M059J (cell line): ENCODE measurements around the gene AP2M1. TPM values are rescaled to one million over a fixed set of nuclear protein-coding genes. Genes with fewer than 3 reads are reported as not detected.

Experiments
- DNase-seq: peaks from one replicate; pipeline ENCODE4 v3.0.0-alpha.2; 2012; ENCODE audit warnings: low read depth
- total RNA-seq: library from RNA; depleted of rRNA; stranded (reverse); fragments of >200 nt; shearing (Covaris generic); gene quantifications from 2 replicates; pipeline ENCODE4 v1.2.3, GENCODE V29; 2014; rRNA removed

The AP2M1 gene
- total RNA-seq, 1 experiment from 2014 or later, result 795 TPM

DNA sequence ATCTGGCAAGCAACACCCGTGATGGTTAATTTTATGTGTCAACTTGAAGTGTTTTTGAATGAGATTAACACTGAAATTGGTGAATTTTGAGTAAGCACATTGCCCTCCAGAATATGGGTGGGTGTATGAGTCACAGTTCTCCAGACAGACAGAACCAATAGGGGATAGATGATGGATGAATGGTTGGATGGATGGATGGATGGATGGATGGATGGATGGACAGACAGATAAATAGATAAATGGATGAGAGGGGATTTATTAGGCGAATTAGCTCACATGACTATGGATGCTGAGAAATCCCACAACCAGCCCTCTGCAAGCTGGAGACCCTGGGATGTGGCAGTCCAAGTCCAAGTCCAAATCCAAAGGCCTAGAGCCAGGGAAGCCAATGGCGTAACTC, 49.3 kb downstream of the AP2M1 start:
- no peak for DNase-seq

DNA sequence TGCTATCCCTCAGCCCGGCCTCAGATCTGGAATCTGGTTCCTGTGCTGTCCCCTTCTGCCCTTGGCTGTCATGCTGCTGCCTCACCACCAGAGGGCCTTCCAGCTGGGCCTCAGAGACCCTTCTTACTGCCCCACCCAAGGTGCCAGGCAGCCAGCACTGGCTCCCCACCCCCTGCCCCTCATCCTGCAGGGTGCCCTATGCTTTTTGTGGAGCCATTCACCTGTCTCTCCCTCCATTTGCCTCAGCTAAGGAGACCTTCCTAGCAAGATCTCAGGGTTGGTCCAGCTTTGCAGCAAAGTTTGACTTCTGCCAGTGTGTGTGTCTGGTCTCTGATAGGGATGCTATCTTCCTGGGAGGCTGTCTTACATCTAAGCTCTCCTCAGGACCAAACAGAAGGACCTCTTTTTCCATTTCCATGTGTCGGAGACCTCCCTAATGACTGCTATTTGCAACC, 52.9 kb downstream of the AP2M1 start:
- no peak for DNase-seq

DNA sequence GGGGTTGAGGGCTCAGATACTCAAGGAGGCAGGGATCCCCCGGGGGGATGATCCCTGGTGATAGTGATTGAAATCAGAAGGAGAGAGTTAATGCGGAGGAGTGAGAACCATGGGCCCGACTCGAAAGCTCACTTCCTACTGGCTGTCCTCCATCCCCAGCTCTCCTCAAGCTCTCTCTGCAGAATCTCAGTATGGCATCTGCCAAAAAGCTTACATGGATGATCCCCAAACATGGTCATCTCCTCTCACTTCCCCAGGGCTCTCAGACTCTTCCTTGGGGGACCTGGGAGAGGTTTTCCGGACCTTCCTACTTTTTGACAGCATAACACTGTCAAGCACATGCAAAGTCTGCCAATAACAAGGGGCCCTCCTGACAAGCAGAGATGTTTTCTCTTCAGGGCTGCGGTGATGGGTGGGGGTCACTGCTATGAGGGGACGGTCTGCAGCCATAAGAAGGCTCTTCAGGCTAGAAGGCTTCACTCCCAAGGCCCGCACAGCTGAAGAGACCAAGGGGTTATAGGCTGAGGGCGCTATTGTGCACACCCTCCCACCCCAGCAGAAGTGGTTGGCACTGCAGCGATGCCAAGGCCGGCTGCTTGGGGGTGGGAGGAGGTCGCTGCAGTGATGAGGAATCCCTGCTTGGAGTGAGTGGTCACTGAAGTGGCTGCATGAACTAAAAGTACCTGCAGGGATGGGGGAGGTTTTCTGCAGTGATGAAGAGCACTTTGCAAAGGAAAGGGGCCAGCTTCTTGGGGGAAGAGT, 53.9 kb downstream of the AP2M1 start:
- DNase-seq, result no peak

DNA sequence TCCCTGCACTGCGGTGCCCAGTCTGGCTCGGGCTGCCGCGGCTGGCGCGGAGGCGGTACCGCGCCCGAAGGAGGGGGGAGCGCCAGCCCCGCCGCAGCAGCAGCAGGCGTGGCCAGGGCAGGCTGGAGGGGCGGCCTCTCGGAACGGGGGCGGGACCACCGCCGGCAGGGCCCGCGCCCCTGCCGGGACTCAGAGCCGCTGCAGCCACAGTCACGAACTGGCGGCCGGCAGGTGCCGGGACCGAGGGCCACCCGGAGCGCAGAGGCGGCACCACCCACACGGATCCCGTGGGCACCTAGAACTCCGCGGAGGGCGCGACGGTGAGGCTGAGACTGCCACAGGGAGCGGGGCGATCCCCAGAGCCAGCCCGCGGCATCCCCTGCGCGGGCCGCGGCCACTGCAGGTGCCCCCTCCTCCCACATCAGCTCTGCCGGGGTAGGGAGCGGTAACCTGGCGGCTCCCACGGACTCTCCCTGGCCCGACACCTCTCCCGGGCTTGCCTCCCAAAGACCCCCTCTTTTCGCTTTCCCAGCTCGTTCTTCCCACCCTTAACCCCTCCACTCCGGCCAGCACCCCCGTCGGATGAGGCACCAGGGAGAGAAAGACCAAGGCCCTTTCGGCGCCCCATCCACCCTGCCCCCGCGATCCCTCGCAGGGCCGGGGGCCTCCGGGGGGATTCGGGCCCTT, 54.9 kb downstream of the AP2M1 start, which contains the start of gene VWA5B2:
TSS of gene VWA5B2 (plus strand) at position 192 of the 687 bp plus-strand sequence. CDS start 944 bp downstream, outside the sequence.
- DNase-seq, result peak; percentile 54

DNA sequence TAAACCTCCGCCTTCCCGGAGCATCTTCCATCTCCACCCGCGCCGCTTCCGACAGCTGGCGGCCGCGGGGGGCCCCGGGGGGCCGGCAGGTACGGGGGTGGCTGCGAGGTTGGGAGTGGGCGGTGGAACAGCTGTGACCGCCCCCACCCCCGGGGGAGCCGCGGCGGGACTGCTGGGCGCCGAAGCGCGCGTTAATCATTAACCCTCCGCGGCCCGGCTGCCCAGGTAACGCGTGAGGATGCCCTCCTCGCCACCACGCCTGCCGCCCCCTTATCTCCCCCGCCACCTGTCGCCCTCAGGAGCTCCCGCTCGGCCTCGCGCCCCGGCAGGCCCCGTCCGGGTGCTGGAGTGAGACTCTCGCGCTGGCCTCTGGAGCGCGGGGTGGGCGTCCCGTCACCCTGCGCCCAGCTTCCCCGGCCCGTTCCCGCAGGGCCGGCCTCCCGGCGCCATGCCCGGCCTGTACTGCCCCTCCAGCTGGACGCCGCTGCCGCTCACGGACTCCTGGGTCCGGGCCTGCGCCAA, 55.5 kb downstream of the AP2M1 start:
- DNase-seq, result no peak

DNA sequence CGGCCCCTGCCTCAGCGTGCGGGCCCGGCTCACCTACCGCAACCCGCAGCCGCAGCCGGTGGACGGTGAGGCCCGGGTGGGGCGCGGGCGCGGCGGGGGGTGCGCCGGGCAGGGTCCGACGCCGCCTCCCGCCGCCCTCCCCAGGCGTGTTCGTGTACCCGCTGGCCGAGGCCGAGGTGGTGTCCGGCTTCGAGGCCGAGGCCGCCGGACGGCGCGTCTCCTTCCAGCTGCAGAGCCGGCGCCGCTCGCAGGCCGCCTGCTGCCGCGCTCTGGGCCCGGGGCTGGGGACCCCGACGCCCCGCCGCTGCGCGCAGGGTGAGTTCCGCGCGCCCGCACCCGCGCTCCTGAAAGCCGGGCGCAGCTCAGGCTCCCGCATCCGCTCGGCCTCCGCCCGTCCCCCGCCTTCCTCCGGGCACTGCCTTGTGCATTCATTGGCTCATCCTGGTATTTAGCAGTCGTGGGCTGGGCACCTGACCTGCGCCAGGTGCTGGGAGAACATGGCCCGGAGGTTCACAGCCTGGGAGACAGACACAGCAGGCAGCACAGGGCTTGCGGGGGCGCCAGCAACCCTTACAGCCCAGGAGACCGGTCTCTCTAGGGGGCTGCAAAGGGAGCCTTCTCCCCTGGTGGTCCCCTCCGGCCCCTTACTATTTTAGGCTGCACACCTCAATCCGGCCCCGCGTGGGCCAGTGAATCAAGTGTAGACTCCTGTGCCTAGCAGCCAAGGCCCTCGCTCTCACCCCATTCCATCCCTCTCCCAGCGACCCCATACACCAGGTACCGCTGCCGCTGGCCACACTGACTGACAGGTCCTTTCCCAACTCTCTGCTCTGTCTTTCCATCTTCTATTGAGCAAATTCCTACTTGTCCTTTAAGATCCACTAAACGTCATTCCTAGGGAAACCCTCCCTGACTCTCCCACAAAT, 56.2 kb downstream of the AP2M1 start:
- DNase-seq, result no peak

DNA sequence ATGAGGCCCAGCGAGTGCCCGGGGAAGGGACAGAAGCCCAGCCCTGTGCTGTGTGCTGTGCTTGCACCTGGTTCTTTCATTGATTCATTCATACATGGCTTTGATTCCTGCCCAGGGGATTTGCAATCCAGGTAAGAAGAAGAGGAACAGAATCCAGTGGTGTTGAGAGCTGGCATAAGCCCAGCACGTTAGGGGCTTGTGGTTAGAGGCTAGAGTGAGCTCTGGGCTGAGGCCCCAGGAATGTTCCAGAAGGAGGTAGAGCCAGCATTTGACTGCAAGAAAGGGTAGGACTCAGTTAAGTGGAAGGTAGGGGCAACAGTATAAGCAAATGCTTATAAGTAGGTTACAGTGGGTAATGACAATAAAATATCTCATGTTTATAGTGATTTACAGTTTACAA, 57.0 kb downstream of the AP2M1 start:
- no peak for DNase-seq

DNA sequence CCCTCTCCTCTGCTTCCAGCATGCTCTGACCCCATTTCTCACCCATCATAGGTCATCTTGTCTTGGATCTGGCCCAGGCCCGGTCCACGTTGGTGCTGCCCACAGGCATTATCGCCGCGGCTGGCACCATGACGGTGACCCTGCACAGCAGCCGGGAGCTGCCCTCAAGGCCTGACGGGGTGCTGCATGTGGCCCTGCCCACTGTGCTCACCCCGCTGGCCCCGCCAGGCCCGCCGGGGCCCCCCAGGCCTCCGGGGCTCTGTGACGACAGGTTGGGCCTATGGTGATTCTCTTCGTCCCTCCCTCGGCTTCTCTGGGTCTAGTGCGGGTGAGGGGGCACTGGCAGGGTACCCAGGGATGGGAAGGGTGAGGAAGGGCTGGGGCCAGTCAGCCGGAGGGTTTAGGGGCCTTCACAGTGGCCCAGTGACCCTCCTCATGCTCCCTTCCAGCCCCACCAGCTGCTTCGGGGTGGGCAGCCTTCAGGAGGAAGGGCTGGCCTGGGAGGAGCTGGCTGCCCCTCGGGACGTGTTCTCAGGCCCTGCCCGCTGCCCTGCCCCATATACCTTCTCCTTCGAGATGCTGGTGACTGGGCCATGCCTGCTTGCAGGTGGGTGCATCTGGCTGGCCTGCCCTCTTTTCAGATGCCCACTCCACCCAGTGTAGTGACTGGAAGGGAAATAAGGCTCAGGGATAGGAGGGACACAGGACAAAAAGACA, 58.6 kb downstream of the AP2M1 start:
- no peak for DNase-seq

Other genes with a start within 250 kb of the AP2M1 start
- gene ABCC5, start 157.0 kb upstream of the AP2M1 start, total RNA-seq, result 6.7 and 11.6 TPM in 2 replicates
- gene HTR3D, start 143.1 kb upstream of the AP2M1 start, total RNA-seq, result not detected in 2 replicates
- 0.30 and 0.47 TPM in 2 replicates for gene HTR3C, start 121.8 kb upstream of the AP2M1 start, total RNA-seq
- gene HTR3E, start 77.8 kb upstream of the AP2M1 start, total RNA-seq, result not detected in 2 replicates
- 29.4 and 43.6 TPM in 2 replicates for gene EIF2B5, start 39.5 kb upstream of the AP2M1 start, total RNA-seq
- gene DVL3, start 19.5 kb upstream of the AP2M1 start, total RNA-seq, result 21.2 and 30.3 TPM in 2 replicates
- 27.4 and 43.4 TPM in 2 replicates for gene ABCF3, start 11.3 kb downstream of the AP2M1 start, total RNA-seq
- gene VWA5B2, start 54.7 kb downstream of the AP2M1 start, total RNA-seq, result not detected in 2 replicates
- gene ALG3, start 74.1 kb downstream of the AP2M1 start, total RNA-seq, result 127 and 132 TPM in 2 replicates
- 9.7 and 9.9 TPM in 2 replicates for gene EEF1AKMT4, start 74.8 kb downstream of the AP2M1 start, total RNA-seq
- gene CAMK2N2, start 86.7 kb downstream of the AP2M1 start, total RNA-seq, result 1.1 TPM in 1 of 2 replicates, not detected in the other
- gene ECE2, start 101.2 kb downstream of the AP2M1 start, total RNA-seq, result not detected in 2 replicates
- 902 and 1,026 TPM in 2 replicates for gene PSMD2, start 124.4 kb downstream of the AP2M1 start, total RNA-seq
- gene EIF4G1, start 139.8 kb downstream of the AP2M1 start, total RNA-seq, result 231 and 422 TPM in 2 replicates
- 14.1 and 24.6 TPM in 2 replicates for gene FAM131A, start 162.7 kb downstream of the AP2M1 start, total RNA-seq
- 2.5 and 4.9 TPM in 2 replicates for gene CLCN2, start 186.8 kb downstream of the AP2M1 start, total RNA-seq
- 162 and 196 TPM in 2 replicates for gene POLR2H, start 186.9 kb downstream of the AP2M1 start, total RNA-seq
- not detected in 2 replicates for gene THPO, start 203.4 kb downstream of the AP2M1 start, total RNA-seq
- 0.42 TPM in 1 of 2 replicates, not detected in the other for gene CHRD, start 205.2 kb downstream of the AP2M1 start, total RNA-seq